ENCODE data around the gene PDXP.
"Not testable (repeated sequence)": the region's sequence is repeated elsewhere in the genome, so short reads cannot be mapped to it uniquely, and the experiment has no call there.

- not testable (repeated sequence) for TF ChIP-seq CTCF (conservative IDR thresholded peaks at IDR 0.05; ENCODE audit: low read depth in 2 of 2); EZH2 (IDR thresholded peaks at IDR 0.05; ENCODE audit: low read depth, unreplicated experiment); EZH2phosphoT487 (IDR thresholded peaks at IDR 0.05; ENCODE audit: unreplicated experiment); POLR2AphosphoS5 (IDR thresholded peaks at IDR 0.05; ENCODE audit: low read depth); ZNF114 (CRISPR knock-in tag; IDR thresholded peaks at IDR 0.05); CREB1 (CRISPR knock-in tag; IDR thresholded peaks at IDR 0.05; ENCODE audit: low read depth); JUNB (IDR thresholded peaks at IDR 0.05; ENCODE audit: unreplicated experiment)
- TF ChIP-seq, protein P1, sequence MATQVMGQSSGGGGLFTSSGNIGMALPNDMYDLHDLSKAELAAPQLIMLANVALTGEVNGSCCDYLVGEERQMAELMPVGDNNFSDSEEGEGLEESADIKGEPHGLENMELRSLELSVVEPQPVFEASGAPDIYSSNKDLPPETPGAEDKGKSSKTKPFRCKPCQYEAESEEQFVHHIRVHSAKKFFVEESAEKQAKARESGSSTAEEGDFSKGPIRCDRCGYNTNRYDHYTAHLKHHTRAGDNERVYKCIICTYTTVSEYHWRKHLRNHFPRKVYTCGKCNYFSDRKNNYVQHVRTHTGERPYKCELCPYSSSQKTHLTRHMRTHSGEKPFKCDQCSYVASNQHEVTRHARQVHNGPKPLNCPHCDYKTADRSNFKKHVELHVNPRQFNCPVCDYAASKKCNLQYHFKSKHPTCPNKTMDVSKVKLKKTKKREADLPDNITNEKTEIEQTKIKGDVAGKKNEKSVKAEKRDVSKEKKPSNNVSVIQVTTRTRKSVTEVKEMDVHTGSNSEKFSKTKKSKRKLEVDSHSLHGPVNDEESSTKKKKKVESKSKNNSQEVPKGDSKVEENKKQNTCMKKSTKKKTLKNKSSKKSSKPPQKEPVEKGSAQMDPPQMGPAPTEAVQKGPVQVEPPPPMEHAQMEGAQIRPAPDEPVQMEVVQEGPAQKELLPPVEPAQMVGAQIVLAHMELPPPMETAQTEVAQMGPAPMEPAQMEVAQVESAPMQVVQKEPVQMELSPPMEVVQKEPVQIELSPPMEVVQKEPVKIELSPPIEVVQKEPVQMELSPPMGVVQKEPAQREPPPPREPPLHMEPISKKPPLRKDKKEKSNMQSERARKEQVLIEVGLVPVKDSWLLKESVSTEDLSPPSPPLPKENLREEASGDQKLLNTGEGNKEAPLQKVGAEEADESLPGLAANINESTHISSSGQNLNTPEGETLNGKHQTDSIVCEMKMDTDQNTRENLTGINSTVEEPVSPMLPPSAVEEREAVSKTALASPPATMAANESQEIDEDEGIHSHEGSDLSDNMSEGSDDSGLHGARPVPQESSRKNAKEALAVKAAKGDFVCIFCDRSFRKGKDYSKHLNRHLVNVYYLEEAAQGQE (IDR thresholded peaks at IDR 0.05; ENCODE audit: unreplicated experiment) = not testable (repeated sequence)
- TF ChIP-seq, protein P2, sequence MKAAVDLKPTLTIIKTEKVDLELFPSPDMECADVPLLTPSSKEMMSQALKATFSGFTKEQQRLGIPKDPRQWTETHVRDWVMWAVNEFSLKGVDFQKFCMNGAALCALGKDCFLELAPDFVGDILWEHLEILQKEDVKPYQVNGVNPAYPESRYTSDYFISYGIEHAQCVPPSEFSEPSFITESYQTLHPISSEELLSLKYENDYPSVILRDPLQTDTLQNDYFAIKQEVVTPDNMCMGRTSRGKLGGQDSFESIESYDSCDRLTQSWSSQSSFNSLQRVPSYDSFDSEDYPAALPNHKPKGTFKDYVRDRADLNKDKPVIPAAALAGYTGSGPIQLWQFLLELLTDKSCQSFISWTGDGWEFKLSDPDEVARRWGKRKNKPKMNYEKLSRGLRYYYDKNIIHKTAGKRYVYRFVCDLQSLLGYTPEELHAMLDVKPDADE (IDR thresholded peaks at IDR 0.05) = not testable (repeated sequence)
Observed at GRCh38 chr22:37610153-37610475, 48.4 kb upstream of the PDXP start.

Measured in GM23338 (cell line).